Mesenteric fat pad (tissue), 1 donor: ENCODE measurements around the gene FADS3. TPM values are rescaled to one million over a fixed set of nuclear protein-coding genes. Genes with fewer than 3 reads are reported as not detected.

ENCODE experiments used
- microRNA-seq: library from miRNA; unstranded; fragments of <30 nt; microRNA quantifications from one replicate; pipeline ENCODE4 v1.2.0, GENCODE V29; 2020; ENCODE audit warnings: borderline number of aligned reads
- total RNA-seq: library from RNA; stranded (reverse); fragmentation: NEBNext Ultra II Directional; extraction: Animal tissue kit (Norgen Biotek cat#: 25700); gene quantifications from one replicate; pipeline ENCODE4 v1.2.1, GENCODE V29; 2021
- donor health status: DM: yes; HTN: yes; CAD: no.

Gene FADS3
- total RNA-seq, 1 donor from 2014 or later: 387 TPM

Small RNAs within 50 kb of the gene (microRNA-seq; reads per million reads assigned to microRNA genes)
- 3.6 reads per million for gene MIR6746

Other genes with a start within 250 kb of the FADS3 start
- gene DAGLA, start 211.2 kb downstream of the FADS3 start, total RNA-seq: 3.3 TPM
- gene MYRF, start 138.9 kb downstream of the FADS3 start, total RNA-seq: 0.42 TPM
- gene TMEM258, start 98.9 kb downstream of the FADS3 start, total RNA-seq: 80.8 TPM
- 8.0 TPM for gene FEN1, start 98.6 kb downstream of the FADS3 start, total RNA-seq
- gene FADS1, start 74.5 kb downstream of the FADS3 start, total RNA-seq: 36.3 TPM
- gene FADS2, start 63.2 kb downstream of the FADS3 start, total RNA-seq: 28.1 TPM
- gene RAB3IL1, start 26.0 kb upstream of the FADS3 start, total RNA-seq: 36.5 TPM
- 13.2 TPM for gene BEST1, start 58.8 kb upstream of the FADS3 start, total RNA-seq
- 7,690 TPM for gene FTH1, start 76.1 kb upstream of the FADS3 start, total RNA-seq
- 14.7 TPM for gene INCENP, start 232.5 kb upstream of the FADS3 start, total RNA-seq